SK-N-MC (cell line): Measurements from ENCODE around the gene NLRP4.

Experiments
- DNase-seq: peaks from one replicate; pipeline ENCODE4 v3.0.0-alpha.2; 2011; ENCODE audit warnings: low read depth, low spot score
- H3K27ac ChIP-seq: fragments of 200-600 bp; sonication (generic); 2 replicates; pipeline ENCODE4 v1.5.1; 2016; ENCODE audit warnings: mixed run types
- H3K36me3 ChIP-seq: fragments of 200-600 bp; sonication (generic); 2 replicates; pipeline ENCODE4 v1.6.1; 2017; ENCODE audit warnings: antibody characterized with exemption, low read length, mixed read lengths; ENCODE audit not compliant: insufficient read depth
- H3K4me3 ChIP-seq: fragments of 200-600 bp; sonication (generic); 2 replicates; pipeline ENCODE4 v1.5.1; 2016
- H3K9ac ChIP-seq: fragments of 200-600 bp; sonication (generic); 2 replicates; pipeline ENCODE4 v1.8.0; 2017; ENCODE audit warnings: mixed run types, mixed read lengths; ENCODE audit not compliant: insufficient read length
- H3K9me3 ChIP-seq: fragments of 200-600 bp; sonication (generic); 2 replicates; pipeline ENCODE4 v1.6.1; 2017; ENCODE audit warnings: low read depth, mild to moderate bottlenecking, antibody characterized with exemption, low read length, moderate library complexity, mixed read lengths
- EZH2 ChIP-seq: fragments of 200-600 bp; sonication (generic); IDR thresholded peaks from one replicate; pipeline ENCODE4 v1.6.1; 2017; ENCODE audit warnings: antibody characterized with exemption
- FOXP2 ChIP-seq: optimal IDR thresholded peaks from 2 replicates; pipeline ENCODE3; 2011; ENCODE audit warnings: mild to moderate bottlenecking, moderate library complexity; ENCODE audit not compliant: insufficient read depth; ENCODE audit errors: extremely low read length, control extremely low read depth
- POLR2AphosphoS5 ChIP-seq: IDR thresholded peaks from 2 replicates; pipeline ENCODE4 v1.6.1; 2012; ENCODE audit warnings: mild to moderate bottlenecking, low read depth, low read length, borderline replicate concordance

Gene NLRP4

GRCh38 chr19:55820037-55820436 is 16.3 kb upstream of the NLRP4 start:
- no peak for DNase-seq
- Histone ChIP-seq H3K36me3 (no peaks in the 10 kb centered on the region), H3K9ac (no peak overlapping the region), H3K9me3 (no peaks in the 10 kb centered on the region), H3K27ac (no peak overlapping the region), H3K4me3 (no peak overlapping the region)
- TF ChIP-seq POLR2AphosphoS5, result no peak
- TF ChIP-seq EZH2, result no peak
- no peak for TF ChIP-seq FOXP2

- H3K27ac ChIP-seq, result no peak overlapping the region
- DNase-seq, result no peak
- no peak for TF ChIP-seq POLR2AphosphoS5
- no peak for TF ChIP-seq EZH2
- no peak for TF ChIP-seq FOXP2
- no peaks in the 10 kb centered on the region for H3K36me3 ChIP-seq
- no peak overlapping the region for H3K9ac ChIP-seq
- H3K4me3 ChIP-seq, result no peak overlapping the region
- H3K9me3 ChIP-seq, result no peaks in the 10 kb centered on the region
These were observed 5.7 kb upstream of the NLRP4 start for GRCh38 chr19:55830656-55831055.

GRCh38 chr19:55831846-55832245 is 4.5 kb upstream of the NLRP4 start, which contains the start of gene NLRP11:
Gene NLRP11 (minus strand): TSS chr19:55831999. CDS start chr19:55818174, 13,825 bp downstream.
- Histone ChIP-seq H3K36me3 (no peaks in the 10 kb centered on the region), H3K4me3 (no peak within 1 kb of the TSS), H3K9me3 (no peaks in the 10 kb centered on the region), H3K9ac (no peak within 1 kb of the TSS), H3K27ac (no peak within 1 kb of the TSS)
- TF ChIP-seq POLR2AphosphoS5 (no peak), FOXP2 (no peak), EZH2 (no peak)
- DNase-seq, result no peak

GRCh38 chr19:55832676-55833075 is 3.7 kb upstream of the NLRP4 start:
- Histone ChIP-seq H3K4me3 (no peak overlapping the region), H3K27ac (no peak overlapping the region), H3K36me3 (no peaks in the 10 kb centered on the region), H3K9me3 (no peaks in the 10 kb centered on the region), H3K9ac (no peak overlapping the region)
- TF ChIP-seq POLR2AphosphoS5 (no peak), EZH2 (no peak), FOXP2 (no peak)
- DNase-seq, result no peak

- no peaks in the 10 kb centered on the region for H3K9me3 ChIP-seq
- H3K4me3 ChIP-seq, result no peak overlapping the region
- TF ChIP-seq EZH2 (no peak), FOXP2 (no peak), POLR2AphosphoS5 (no peak)
- H3K36me3 ChIP-seq, result no peaks in the 10 kb centered on the region
- no peak overlapping the region for H3K27ac ChIP-seq
- no peak for DNase-seq
- no peak overlapping the region for H3K9ac ChIP-seq
These were observed 1.9 kb downstream of the NLRP4 start for GRCh38 chr19:55838251-55838650.

GRCh38 chr19:55838906-55839305 is 2.6 kb downstream of the NLRP4 start:
- Histone ChIP-seq H3K4me3 (no peak overlapping the region), H3K36me3 (no peaks in the 10 kb centered on the region), H3K9ac (no peak overlapping the region), H3K9me3 (no peaks in the 10 kb centered on the region), H3K27ac (no peak overlapping the region)
- no peak for TF ChIP-seq POLR2AphosphoS5
- no peak for TF ChIP-seq EZH2
- no peak for DNase-seq

- TF ChIP-seq FOXP2, result no peak
- no peak for TF ChIP-seq EZH2
- no peak for TF ChIP-seq POLR2AphosphoS5
- no peak for DNase-seq
- Histone ChIP-seq H3K36me3 (no peaks in the 10 kb centered on the region), H3K9ac (no peak overlapping the region), H3K27ac (no peak overlapping the region), H3K9me3 (no peaks in the 10 kb centered on the region), H3K4me3 (no peak overlapping the region)
These were observed 18.8 kb downstream of the NLRP4 start for GRCh38 chr19:55855160-55855559.

- Histone ChIP-seq H3K9ac (no peak overlapping the region), H3K9me3 (no peaks in the 10 kb centered on the region), H3K27ac (no peak overlapping the region), H3K36me3 (no peaks in the 10 kb centered on the region), H3K4me3 (no peak overlapping the region)
- no peak for TF ChIP-seq EZH2
- no peak for TF ChIP-seq FOXP2
- no peak for TF ChIP-seq POLR2AphosphoS5
- no peak for DNase-seq
These were observed 20.8 kb downstream of the NLRP4 start for GRCh38 chr19:55857149-55857548.

GRCh38 chr19:55857974-55858373 is 21.6 kb downstream of the NLRP4 start:
- no peaks in the 10 kb centered on the region for H3K9me3 ChIP-seq
- no peaks in the 10 kb centered on the region for H3K36me3 ChIP-seq
- TF ChIP-seq FOXP2, result no peak
- TF ChIP-seq EZH2, result no peak
- TF ChIP-seq POLR2AphosphoS5, result no peak
- no peak overlapping the region for H3K27ac ChIP-seq
- no peak overlapping the region for H3K9ac ChIP-seq
- H3K4me3 ChIP-seq, result no peak overlapping the region
- DNase-seq, result no peak

- no peak overlapping the region for H3K9ac ChIP-seq
These were observed 22.1 kb downstream of the NLRP4 start for GRCh38 chr19:55858401-55858800.

More at GRCh38 chr19:55858401-55858800, 22.1 kb downstream of the NLRP4 start:
- H3K27ac ChIP-seq, result no peak overlapping the region
- no peak for TF ChIP-seq EZH2
- TF ChIP-seq POLR2AphosphoS5, result no peak
- no peak for TF ChIP-seq FOXP2
- H3K9me3 ChIP-seq, result no peaks in the 10 kb centered on the region
- H3K4me3 ChIP-seq, result no peak overlapping the region
- H3K36me3 ChIP-seq, result no peaks in the 10 kb centered on the region
- DNase-seq, result no peak
